Left lung (tissue), 10 donors: ENCODE results near the gene SARS2. TPM values are rescaled to one million over a fixed set of nuclear protein-coding genes. Genes with fewer than 3 reads are reported as not detected.

Source experiments
- ATAC-seq: fragments of 200-7000 bp; cut with Tn5 transposase; one replicate; pipeline ENCODE4 v1.9.1; 2020; ENCODE audit warnings: moderate library complexity
- DNase-seq, 4 donors: peaks; one replicate each; pipeline ENCODE4 v3.0.0-alpha.2; 2013 to 2020
- H3K27ac ChIP-seq, 2 donors: fragments of 200-600 bp; sonication (generic) in 1 of 2; one replicate each; pipeline versions ENCODE4 v1.5.0 to v1.8.0; 2020 to 2021
- H3K27me3 ChIP-seq, 2 donors: fragments of 200-600 bp; sonication (generic) in 1 of 2; one replicate each; pipeline versions ENCODE4 v1.5.0 to v1.8.0; 2020 to 2021
- H3K36me3 ChIP-seq, 2 donors: fragments of 200-600 bp; sonication (generic) in 1 of 2; one replicate each; pipeline versions ENCODE4 v1.5.0 to v1.8.0; 2020 to 2021
- H3K4me1 ChIP-seq, 2 donors: fragments of 200-600 bp; one replicate each; pipeline ENCODE4 v1.8.0; 2021
- H3K4me3 ChIP-seq, 2 donors: fragments of 200-600 bp; sonication (generic) in 1 of 2; one replicate each; pipeline versions ENCODE4 v1.5.0 to v1.8.0; 2020 to 2021; ENCODE audit warnings: mild to moderate bottlenecking in 1 of 2
- H3K9me3 ChIP-seq, 2 donors: fragments of 200-600 bp; sonication (generic) in 1 of 2; one replicate each; pipeline versions ENCODE4 v1.5.0 to v1.8.0; 2020 to 2021
- CTCF ChIP-seq, 2 donors: fragments of 200-600 bp; sonication (generic) in 1 of 2; IDR thresholded peaks; one replicate each; pipeline versions ENCODE4 v1.5.0 to v1.8.0; 2021; ENCODE audit warnings: antibody characterized with exemption in 2 of 2
- intact Hi-C, 2 donors: fragments of 100-400 bp; cut with DNase I; formaldehyde crosslinking; loops; one replicate each; pipeline versions ENCODE4 v1.11.2 to v1.14.2; 2022
- polyA plus RNA-seq, 6 donors: library from polyadenylated mRNA; unstranded; fragments of 120-200 nt; gene quantifications; one replicate each; pipeline ENCODE4 v1.2.1, GENCODE V29; 2013; ENCODE audit not compliant: insufficient read length in 6 of 6
- total RNA-seq, 2 donors: library from RNA; stranded (reverse); fragmentation: NEBNext Ultra II Directional; extraction: Animal tissue kit (Norgen Biotek cat#: 25700); gene quantifications; one replicate each; pipeline ENCODE4 v1.2.1, GENCODE V29; 2021
- donor health status: DM: no; HTN: yes; CAD: no.
- donor health status: DM: no; HTN: no; CAD: no.

SARS2 gene
- total and polyA plus RNA-seq, 8 donors, result 15.4 to 43.8 (median 34.6) TPM

GRCh38 chr19:38930776-38931520 lies 385 bp upstream of the SARS2 start, which contains the start of gene MRPS12:
TSS of gene MRPS12 (plus strand) at chr19:38930944. CDS start at chr19:38931295, 351 bp downstream.
- Histone ChIP-seq H3K9me3 (peaks cover 0 to 5% of the 10 kb centered on the region in 2 donors), H3K4me1 (peaks cover 11 to 46% of the 10 kb centered on the region in 2 donors), H3K27ac (peak within 1 kb of the TSS; percentile 85 to 88), H3K4me3 (peak within 1 kb of the TSS; percentile 55 to 76), H3K27me3 (no peaks in the 10 kb centered on the region), H3K36me3 (peaks cover 0 to 17% of the 10 kb centered on the region in 2 donors)
- DNase-seq (peak; percentile 96 to 100 (median 99)), ATAC-seq (peak; percentile 97)
- no peak for TF ChIP-seq CTCF (IDR thresholded peaks at IDR 0.05)
- intact Hi-C loops, result no loop called here

GRCh38 chr19:38928391-38929001 lies 2.1 kb downstream of the SARS2 start:
- intact Hi-C loops, result no loop called here
- Histone ChIP-seq H3K4me1 (peaks cover 11 to 46% of the 10 kb centered on the region in 2 donors), H3K36me3 (peaks cover 0 to 41% of the 10 kb centered on the region in 2 donors), H3K4me3 (no peak overlapping the region), H3K27ac (no peak overlapping the region), H3K9me3 (no peaks in the 10 kb centered on the region), H3K27me3 (no peaks in the 10 kb centered on the region)
- ATAC-seq (no peak), DNase-seq (no peak)
- no peak for TF ChIP-seq CTCF (IDR thresholded peaks at IDR 0.05)

GRCh38 chr19:38924388-38924787 lies 6.2 kb downstream of the SARS2 start:
- no peak for TF ChIP-seq CTCF (IDR thresholded peaks at IDR 0.05)
- H3K4me1 ChIP-seq, result peaks cover 2 to 13% of the 10 kb centered on the region in 2 donors
- no peak overlapping the region for H3K4me3 ChIP-seq
- no peak for DNase-seq
- H3K9me3 ChIP-seq, result no peaks in the 10 kb centered on the region
- no peak for ATAC-seq
- no peaks in the 10 kb centered on the region for H3K27me3 ChIP-seq
- H3K27ac ChIP-seq, result no peak overlapping the region
- intact Hi-C loops, result no loop called here
- peaks cover 0 to 46% of the 10 kb centered on the region in 2 donors for H3K36me3 ChIP-seq

- DNase-seq (no peak), ATAC-seq (no peak)
- intact Hi-C loops, result no loop called here
- no peak for TF ChIP-seq CTCF (IDR thresholded peaks at IDR 0.05)
- peaks cover 0 to 46% of the 10 kb centered on the region in 2 donors for H3K36me3 ChIP-seq
- no peak overlapping the region for H3K4me3 ChIP-seq
- H3K27ac ChIP-seq, result no peak overlapping the region
- no peaks in the 10 kb centered on the region for H3K9me3 ChIP-seq
- H3K27me3 ChIP-seq, result no peaks in the 10 kb centered on the region
- no peaks in the 10 kb centered on the region for H3K4me1 ChIP-seq
These were observed 8.1 kb downstream of the SARS2 start for GRCh38 chr19:38922482-38922881.
